A673 (cell line): ENCODE results near the gene DES. TPM values are rescaled to one million over a fixed set of nuclear protein-coding genes. Genes with fewer than 3 reads are reported as not detected.

Experiments used
- BruUV-seq: library from RNA; stranded (reverse); fragments of 400-500 nt; replicated peaks from 2 replicates; lab custom pipeline; 2021; lab: Mats Ljungman, UMichigan
- CTCF ChIA-PET: fragments of 300-600 bp; sonication (Branson Sonifier 250); formaldehyde crosslinking; loops from one replicate; lab custom pipeline; 2022; ENCODE audit warnings: antibody characterized with exemption; lab: Charles Lee
- POLR2A ChIA-PET: fragments of 300-600 bp; sonication (Branson Sonifier 250); formaldehyde crosslinking; loops from one replicate; lab custom pipeline; 2022; ENCODE audit warnings: antibody characterized with exemption; ENCODE audit not compliant: low non-redundant PET; lab: Charles Lee
- DNase-seq: peaks from one replicate; pipeline ENCODE4 v3.0.0-alpha.2; 2015; ENCODE audit warnings: low spot score
- H3K27ac ChIP-seq: fragments of 200-600 bp; sonication (generic); 2 replicates; pipeline ENCODE4 v1.5.1; 2016; ENCODE audit warnings: mixed run types, low read depth, mild to moderate bottlenecking, mixed read lengths, antibody characterized with exemption, low read length; ENCODE audit not compliant: poor library complexity, severe bottlenecking
- H3K27me3 ChIP-seq: fragments of 200-600 bp; sonication (generic); replicated peaks from 2 replicates; pipeline ENCODE4 v1.6.1; 2017; ENCODE audit warnings: mixed run types, low read depth, mild to moderate bottlenecking, mixed read lengths, antibody characterized with exemption, low read length; ENCODE audit not compliant: insufficient read depth, poor library complexity
- H3K36me3 ChIP-seq: fragments of 200-600 bp; sonication (generic); 2 replicates; pipeline ENCODE4 v1.6.1; 2016; ENCODE audit warnings: mixed run types, mild to moderate bottlenecking, mixed read lengths, antibody characterized with exemption, low read length; ENCODE audit not compliant: insufficient read depth, poor library complexity, severe bottlenecking
- H3K4me1 ChIP-seq: fragments of 200-600 bp; sonication (generic); 2 replicates; pipeline ENCODE4 v1.6.1; 2017; ENCODE audit warnings: mixed run types, mild to moderate bottlenecking, mixed read lengths, antibody characterized with exemption, low read length; ENCODE audit not compliant: insufficient read depth, poor library complexity, severe bottlenecking
- H3K4me3 ChIP-seq: fragments of 200-600 bp; sonication (generic); 2 replicates; pipeline ENCODE4 v1.5.1; 2016; ENCODE audit warnings: low read depth, mixed run types, mild to moderate bottlenecking, mixed read lengths, low read length; ENCODE audit not compliant: poor library complexity, severe bottlenecking
- H3K9me3 ChIP-seq: fragments of 200-600 bp; sonication (generic); 2 replicates; pipeline ENCODE4 v1.6.1; 2016; ENCODE audit warnings: mixed run types, low read depth, mild to moderate bottlenecking, mixed read lengths, antibody characterized with exemption, low read length; ENCODE audit not compliant: poor library complexity, severe bottlenecking
- EZH2 ChIP-seq: fragments of 200-600 bp; sonication (generic); IDR thresholded peaks from 2 replicates; pipeline ENCODE4 v1.6.1; 2017; ENCODE audit warnings: borderline replicate concordance, low read depth, mild to moderate bottlenecking, mixed read lengths, antibody characterized with exemption, low read length; ENCODE audit not compliant: poor library complexity, severe bottlenecking
- intact Hi-C: fragments of 100-400 bp; cut with micrococcal nuclease; formaldehyde crosslinking; loops from one replicate; pipeline ENCODE4 v1.10.0; 2022; ENCODE audit not compliant: unreplicated experiment
- total RNA-seq: library from RNA; stranded (reverse); gene quantifications from 2 replicates; pipeline ENCODE4 v1.2.3, GENCODE V29; 2021
- TF ChIP-seq, protein P1 (sequence below): fragments of 300-800, 200-600 bp; sonication (generic); conservative IDR thresholded peaks from 2 replicates; pipeline ENCODE4 v1.5.1; 2017; ENCODE audit warnings: low read depth, mild to moderate bottlenecking, antibody characterized with exemption, low read length, moderate library complexity, mixed read lengths

Gene DES
- total RNA-seq, 1 experiment from 2014 or later: not detected

DNA sequence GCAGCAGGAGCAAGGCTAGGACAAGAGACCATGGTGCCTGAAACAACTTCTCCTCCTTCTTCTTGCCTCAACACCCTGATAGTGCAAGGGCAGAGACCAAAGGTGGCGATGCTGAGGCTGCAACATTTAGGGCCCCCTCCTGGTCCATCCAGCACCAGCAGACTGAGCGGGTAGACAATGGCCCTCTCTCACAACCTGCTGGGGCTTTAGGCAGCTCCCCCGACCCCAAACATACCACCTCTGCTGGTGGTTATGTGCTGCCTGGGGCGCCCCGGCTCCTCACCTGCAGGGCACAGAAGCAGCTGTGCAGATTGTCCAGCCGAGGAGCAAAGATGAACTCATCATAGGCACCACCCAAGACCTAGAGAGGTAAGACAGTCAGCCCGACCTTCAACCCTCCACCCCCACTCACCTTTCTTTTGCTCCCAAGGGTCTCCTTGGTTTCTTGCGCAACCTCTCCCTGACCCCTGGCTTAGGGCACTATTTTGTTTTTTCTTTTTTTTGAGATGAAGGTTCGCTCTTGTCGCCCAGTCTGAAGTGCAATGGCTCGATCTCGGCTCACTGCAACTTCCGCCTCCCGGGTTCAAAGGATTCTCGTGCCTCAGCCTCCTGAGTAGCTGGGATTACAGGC is 34.0 kb upstream of the DES start:
- intact Hi-C loops: no loop called here
- BruUV-seq: no TSS peak

DNA sequence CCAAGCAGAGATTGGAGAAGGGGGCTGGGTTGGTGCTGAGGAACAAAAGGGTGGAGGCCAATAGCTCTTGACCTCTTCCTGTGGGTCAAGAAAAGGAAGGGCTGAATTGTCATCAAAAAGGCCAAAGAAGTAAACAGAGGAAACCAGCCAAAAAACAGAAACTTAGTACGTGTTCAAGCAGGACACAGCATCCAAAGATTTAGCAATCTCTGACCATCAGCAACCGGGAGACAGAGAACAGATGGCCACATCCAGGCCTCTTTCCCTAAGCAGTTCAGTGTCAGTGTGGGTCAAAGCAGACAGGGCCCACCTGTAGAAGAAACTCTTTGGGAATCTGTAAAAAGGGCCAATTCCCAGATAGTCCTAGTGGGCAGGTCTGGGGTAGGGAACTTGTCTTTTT is 33.3 kb upstream of the DES start:
- ChIA-PET POLR2A (no interaction called here), CTCF (no interaction called here)
- DNase-seq: no peak
- intact Hi-C loops: no loop called here
- H3K4me3 ChIP-seq: no peak overlapping the region
- BruUV-seq: no TSS peak
- peaks cover 13% of the 10 kb centered on the region for H3K36me3 ChIP-seq
- no peaks in the 10 kb centered on the region for H3K4me1 ChIP-seq
- no peak for TF ChIP-seq EZH2
- TF ChIP-seq, protein P1, sequence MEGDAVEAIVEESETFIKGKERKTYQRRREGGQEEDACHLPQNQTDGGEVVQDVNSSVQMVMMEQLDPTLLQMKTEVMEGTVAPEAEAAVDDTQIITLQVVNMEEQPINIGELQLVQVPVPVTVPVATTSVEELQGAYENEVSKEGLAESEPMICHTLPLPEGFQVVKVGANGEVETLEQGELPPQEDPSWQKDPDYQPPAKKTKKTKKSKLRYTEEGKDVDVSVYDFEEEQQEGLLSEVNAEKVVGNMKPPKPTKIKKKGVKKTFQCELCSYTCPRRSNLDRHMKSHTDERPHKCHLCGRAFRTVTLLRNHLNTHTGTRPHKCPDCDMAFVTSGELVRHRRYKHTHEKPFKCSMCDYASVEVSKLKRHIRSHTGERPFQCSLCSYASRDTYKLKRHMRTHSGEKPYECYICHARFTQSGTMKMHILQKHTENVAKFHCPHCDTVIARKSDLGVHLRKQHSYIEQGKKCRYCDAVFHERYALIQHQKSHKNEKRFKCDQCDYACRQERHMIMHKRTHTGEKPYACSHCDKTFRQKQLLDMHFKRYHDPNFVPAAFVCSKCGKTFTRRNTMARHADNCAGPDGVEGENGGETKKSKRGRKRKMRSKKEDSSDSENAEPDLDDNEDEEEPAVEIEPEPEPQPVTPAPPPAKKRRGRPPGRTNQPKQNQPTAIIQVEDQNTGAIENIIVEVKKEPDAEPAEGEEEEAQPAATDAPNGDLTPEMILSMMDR: no peak
- no peaks in the 10 kb centered on the region for H3K27me3 ChIP-seq
- H3K27ac ChIP-seq: no peak overlapping the region
- H3K9me3 ChIP-seq: no peaks in the 10 kb centered on the region

More for the DNA sequence above, 34.0 kb upstream of the DES start:
- peaks cover 13% of the 10 kb centered on the region for H3K36me3 ChIP-seq
- DNase-seq: no peak
- POLR2A ChIA-PET: no interaction called here
- H3K4me1 ChIP-seq: no peaks in the 10 kb centered on the region
- no peaks in the 10 kb centered on the region for H3K27me3 ChIP-seq
- CTCF ChIA-PET: no interaction called here
- TF ChIP-seq, protein P1: no peak
- TF ChIP-seq EZH2: no peak
- no peak overlapping the region for H3K4me3 ChIP-seq
- no peaks in the 10 kb centered on the region for H3K9me3 ChIP-seq
- no peak overlapping the region for H3K27ac ChIP-seq

- CTCF ChIA-PET: no interaction called here
- no peak overlapping the region for H3K27ac ChIP-seq
- POLR2A ChIA-PET: no interaction called here
- H3K9me3 ChIP-seq: no peaks in the 10 kb centered on the region
- no peaks in the 10 kb centered on the region for H3K4me1 ChIP-seq
- no peak for TF ChIP-seq EZH2
- TF ChIP-seq, protein P1: no peak
- BruUV-seq: TSS peak; percentile 27
- H3K27me3 ChIP-seq: no peaks in the 10 kb centered on the region
- intact Hi-C loops: no loop called here
- peaks cover 13% of the 10 kb centered on the region for H3K36me3 ChIP-seq
- peak overlapping the region; percentile 62 for H3K4me3 ChIP-seq
- no peak for DNase-seq
Observed at GRCh38 chr2:219385958-219386520, 32.1 kb upstream of the DES start.
